ENCODE measurements around the gene UBN2.

Gene UBN2

GRCh38 chr7:139230774-139231512 is at the start of gene UBN2:
Gene UBN2, plus strand, starts transcription at chr7:139231237. Its CDS starts 248 bp downstream, at chr7:139231485.
- Histone ChIP-seq H3K36me3 (ENCODE audit: control insufficient read depth, insufficient read depth, low read length) (no peaks in the 10 kb centered on the region), H3K27ac (ENCODE audit: low read length) (no peak within 1 kb of the TSS), H3K4me3 (ENCODE audit: low read length) (peak within 1 kb of the TSS; percentile 75), H3K9me3 (ENCODE audit: control insufficient read depth, insufficient read depth, low read length) (no peaks in the 10 kb centered on the region), H3K4me1 (ENCODE audit: control insufficient read depth, insufficient read depth, low read length) (no peaks in the 10 kb centered on the region), H3K27me3 (ENCODE audit: control insufficient read depth, insufficient read depth, low read length) (no peaks in the 10 kb centered on the region)
- no CpG with 5 or more reads among the region's 63 CpGs for whole genome bisulfite sequencing (ENCODE audit: insufficient coverage, insufficient read length)
- DNase-seq (ENCODE audit: low read depth, low spot score) = peak; percentile 99

GRCh38 chr7:139181404-139181803 is 49.6 kb upstream of the UBN2 start:
- no CpG with 5 or more reads among the region's 2 CpGs for WGBS (ENCODE audit: insufficient coverage, insufficient read length)
- Histone ChIP-seq H3K9me3 (ENCODE audit: control insufficient read depth, insufficient read depth, low read length) (no peaks in the 10 kb centered on the region), H3K4me3 (ENCODE audit: low read length) (no peak overlapping the region), H3K27me3 (ENCODE audit: control insufficient read depth, insufficient read depth, low read length) (no peaks in the 10 kb centered on the region), H3K4me1 (ENCODE audit: control insufficient read depth, insufficient read depth, low read length) (peaks cover 1% of the 10 kb centered on the region; the same call in 1 of the 2 replicates), H3K36me3 (ENCODE audit: control insufficient read depth, insufficient read depth, low read length) (no peaks in the 10 kb centered on the region), H3K27ac (ENCODE audit: low read length) (no peak overlapping the region)
- DNase-seq (ENCODE audit: low read depth, low spot score) = no peak

DNA sequence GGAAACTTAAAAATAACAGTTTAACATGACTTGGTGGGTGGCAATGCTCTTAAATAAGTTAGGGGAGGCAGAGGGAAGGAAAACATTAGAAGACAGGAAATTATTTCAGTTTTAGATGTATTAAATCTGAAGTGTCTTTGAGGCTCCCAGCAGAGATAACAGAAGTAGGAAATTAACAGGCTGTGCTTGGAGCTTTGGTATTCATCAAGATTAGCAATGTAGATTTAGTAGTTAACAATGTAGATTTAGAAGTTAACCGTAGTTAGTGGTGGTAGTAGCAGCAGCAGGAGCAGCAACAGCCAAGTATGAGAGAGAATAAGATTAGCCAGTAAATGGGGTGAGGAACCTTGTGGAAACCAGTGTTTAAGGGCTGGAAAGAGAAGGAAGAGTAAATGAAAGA is 48.7 kb upstream of the UBN2 start:
- Histone ChIP-seq H3K27ac (ENCODE audit: low read length) (no peak overlapping the region), H3K27me3 (ENCODE audit: control insufficient read depth, insufficient read depth, low read length) (no peaks in the 10 kb centered on the region), H3K36me3 (ENCODE audit: control insufficient read depth, insufficient read depth, low read length) (no peaks in the 10 kb centered on the region), H3K4me3 (ENCODE audit: low read length) (no peak overlapping the region), H3K4me1 (ENCODE audit: control insufficient read depth, insufficient read depth, low read length) (peaks cover 1% of the 10 kb centered on the region; the same call in 1 of the 2 replicates), H3K9me3 (ENCODE audit: control insufficient read depth, insufficient read depth, low read length) (no peaks in the 10 kb centered on the region)
- no peak for DNase-seq (ENCODE audit: low read depth, low spot score)
- WGBS (ENCODE audit: insufficient coverage, insufficient read length) = no CpG with 5 or more reads among the region's 1 CpG

DNA sequence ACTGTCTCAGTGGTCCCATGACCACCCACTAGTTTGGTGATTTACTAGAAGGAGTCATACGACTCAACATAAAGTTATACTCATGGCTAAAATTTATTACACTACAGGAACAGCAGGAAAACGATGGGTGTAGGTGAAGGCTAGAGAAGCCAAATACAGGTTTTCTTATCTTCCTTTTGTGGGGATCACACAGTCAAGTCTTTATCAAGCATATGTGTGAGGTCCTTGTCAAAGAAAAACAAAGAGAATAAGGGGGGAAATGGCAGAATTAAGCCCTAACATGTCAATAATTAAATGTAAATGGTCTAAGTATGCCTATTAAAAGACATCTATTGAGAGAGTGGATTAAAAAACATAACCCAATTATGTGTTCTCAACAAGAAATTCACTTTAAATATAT is 47.8 kb upstream of the UBN2 start:
- Histone ChIP-seq H3K36me3 (ENCODE audit: control insufficient read depth, insufficient read depth, low read length) (no peaks in the 10 kb centered on the region), H3K27me3 (ENCODE audit: control insufficient read depth, insufficient read depth, low read length) (no peaks in the 10 kb centered on the region), H3K4me1 (ENCODE audit: control insufficient read depth, insufficient read depth, low read length) (peaks cover 1% of the 10 kb centered on the region; the same call in 1 of the 2 replicates), H3K4me3 (ENCODE audit: low read length) (no peak overlapping the region), H3K9me3 (ENCODE audit: control insufficient read depth, insufficient read depth, low read length) (no peaks in the 10 kb centered on the region), H3K27ac (ENCODE audit: low read length) (no peak overlapping the region)
- WGBS (ENCODE audit: insufficient coverage, insufficient read length) = no CpG with 5 or more reads among the region's 2 CpGs
- no peak for DNase-seq (ENCODE audit: low read depth, low spot score)

DNA sequence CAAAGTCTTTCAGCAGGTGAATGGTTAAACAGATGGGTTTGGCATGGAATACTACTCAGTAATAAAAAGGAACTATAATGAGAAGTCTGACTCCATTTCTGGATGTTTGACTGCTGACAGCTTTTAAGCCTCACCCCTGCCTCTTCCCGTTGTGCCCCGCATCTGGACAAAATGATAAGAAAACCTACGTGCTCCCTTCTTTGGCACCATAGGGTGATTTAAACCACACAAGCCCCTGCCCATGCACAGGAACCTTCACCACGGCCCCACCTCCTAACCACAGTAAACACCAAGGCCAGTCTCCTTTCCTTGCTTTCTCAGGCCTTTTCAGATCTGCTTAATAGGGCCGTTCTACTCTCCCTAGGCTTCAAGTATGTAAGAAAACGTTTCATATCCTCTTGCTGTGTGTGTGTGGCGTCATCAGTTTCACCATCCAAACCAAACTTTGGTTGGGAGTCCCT is 47.1 kb upstream of the UBN2 start:
- Histone ChIP-seq H3K36me3 (ENCODE audit: control insufficient read depth, insufficient read depth, low read length) (no peaks in the 10 kb centered on the region), H3K4me1 (ENCODE audit: control insufficient read depth, insufficient read depth, low read length) (peaks cover 1% of the 10 kb centered on the region; the same call in 1 of the 2 replicates), H3K4me3 (ENCODE audit: low read length) (no peak overlapping the region), H3K27me3 (ENCODE audit: control insufficient read depth, insufficient read depth, low read length) (no peaks in the 10 kb centered on the region), H3K9me3 (ENCODE audit: control insufficient read depth, insufficient read depth, low read length) (no peaks in the 10 kb centered on the region), H3K27ac (ENCODE audit: low read length) (no peak overlapping the region)
- no CpG with 5 or more reads among the region's 7 CpGs for WGBS (ENCODE audit: insufficient coverage, insufficient read length)
- DNase-seq (ENCODE audit: low read depth, low spot score) = no peak

DNA sequence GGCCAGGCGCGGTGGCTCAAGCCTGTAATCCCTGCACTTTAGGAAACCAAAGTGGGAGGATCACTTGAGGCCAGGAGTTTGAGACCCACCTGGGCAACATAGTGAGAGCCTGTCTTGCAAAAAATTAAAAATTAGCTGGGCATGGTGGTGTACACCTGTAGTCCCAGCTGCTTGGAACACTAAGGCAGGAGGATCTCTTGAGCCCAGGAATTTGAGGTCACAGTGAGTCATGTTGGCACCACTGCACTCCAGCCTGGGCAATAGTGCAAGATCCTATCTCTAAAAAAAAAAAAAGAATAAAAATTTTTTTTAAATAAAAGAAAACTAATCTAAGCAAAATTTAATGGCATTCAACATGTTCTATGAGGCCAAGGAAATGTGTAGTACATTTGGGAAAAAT is 44.9 kb upstream of the UBN2 start:
- Histone ChIP-seq H3K9me3 (ENCODE audit: control insufficient read depth, insufficient read depth, low read length) (no peaks in the 10 kb centered on the region), H3K36me3 (ENCODE audit: control insufficient read depth, insufficient read depth, low read length) (no peaks in the 10 kb centered on the region), H3K4me3 (ENCODE audit: low read length) (no peak overlapping the region), H3K27ac (ENCODE audit: low read length) (no peak overlapping the region), H3K4me1 (ENCODE audit: control insufficient read depth, insufficient read depth, low read length) (peaks cover 1% of the 10 kb centered on the region; the same call in 1 of the 2 replicates), H3K27me3 (ENCODE audit: control insufficient read depth, insufficient read depth, low read length) (no peaks in the 10 kb centered on the region)
- WGBS (ENCODE audit: insufficient coverage, insufficient read length) = no CpG with 5 or more reads among the region's 2 CpGs
- DNase-seq (ENCODE audit: low read depth, low spot score) = no peak

GRCh38 chr7:139189357-139189756 is 41.7 kb upstream of the UBN2 start:
- no peak for DNase-seq (ENCODE audit: low read depth, low spot score)
- Histone ChIP-seq H3K27ac (ENCODE audit: low read length) (no peak overlapping the region), H3K4me3 (ENCODE audit: low read length) (no peak overlapping the region), H3K27me3 (ENCODE audit: control insufficient read depth, insufficient read depth, low read length) (no peaks in the 10 kb centered on the region), H3K36me3 (ENCODE audit: control insufficient read depth, insufficient read depth, low read length) (no peaks in the 10 kb centered on the region), H3K9me3 (ENCODE audit: control insufficient read depth, insufficient read depth, low read length) (no peaks in the 10 kb centered on the region), H3K4me1 (ENCODE audit: control insufficient read depth, insufficient read depth, low read length) (no peaks in the 10 kb centered on the region)
- no CpG with 5 or more reads among the region's 3 CpGs for WGBS (ENCODE audit: insufficient coverage, insufficient read length)

DNA sequence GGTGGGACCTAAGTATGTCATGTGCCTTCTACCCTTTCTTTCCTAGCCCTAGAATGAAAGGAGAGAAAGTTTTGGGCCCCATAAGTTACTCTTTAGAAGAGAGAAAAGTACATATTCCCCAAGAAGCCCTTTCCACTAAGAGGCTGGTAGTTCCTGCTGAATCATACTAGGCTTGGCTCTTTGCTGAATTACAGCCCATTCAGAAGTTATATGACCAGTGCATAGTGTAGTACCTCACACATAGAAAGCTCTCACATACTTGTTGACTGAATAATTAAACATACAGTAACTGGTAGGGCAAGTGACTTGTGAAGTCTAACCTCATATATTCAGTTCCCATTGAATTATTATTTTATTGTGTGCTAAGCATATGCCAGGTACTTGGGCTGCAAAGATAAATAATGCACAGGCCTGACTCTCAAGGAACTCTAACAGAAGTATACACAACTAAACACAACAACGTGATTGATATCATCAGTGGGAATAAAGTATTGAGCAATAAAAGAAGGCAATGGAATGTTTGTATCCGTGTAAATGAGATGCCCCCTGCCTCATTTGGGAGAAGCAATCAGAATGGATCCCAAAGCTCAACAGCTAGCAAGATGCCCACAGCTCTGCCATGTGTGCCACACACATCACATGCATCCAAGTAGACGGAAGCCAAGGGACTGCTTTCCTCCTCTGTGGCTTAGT is 38.9 kb upstream of the UBN2 start:
- H3K9me3 ChIP-seq (ENCODE audit: control insufficient read depth, insufficient read depth, low read length) = no peaks in the 10 kb centered on the region
- no CpG with 5 or more reads among the region's 3 CpGs for WGBS (ENCODE audit: insufficient coverage, insufficient read length)
- H3K27ac ChIP-seq (ENCODE audit: low read length) = no peak overlapping the region
- H3K4me1 ChIP-seq (ENCODE audit: control insufficient read depth, insufficient read depth, low read length) = no peaks in the 10 kb centered on the region
- no peak overlapping the region for H3K4me3 ChIP-seq (ENCODE audit: low read length)
- no peaks in the 10 kb centered on the region for H3K36me3 ChIP-seq (ENCODE audit: control insufficient read depth, insufficient read depth, low read length)
- no peaks in the 10 kb centered on the region for H3K27me3 ChIP-seq (ENCODE audit: control insufficient read depth, insufficient read depth, low read length)
- no peak for DNase-seq (ENCODE audit: low read depth, low spot score)

DNA sequence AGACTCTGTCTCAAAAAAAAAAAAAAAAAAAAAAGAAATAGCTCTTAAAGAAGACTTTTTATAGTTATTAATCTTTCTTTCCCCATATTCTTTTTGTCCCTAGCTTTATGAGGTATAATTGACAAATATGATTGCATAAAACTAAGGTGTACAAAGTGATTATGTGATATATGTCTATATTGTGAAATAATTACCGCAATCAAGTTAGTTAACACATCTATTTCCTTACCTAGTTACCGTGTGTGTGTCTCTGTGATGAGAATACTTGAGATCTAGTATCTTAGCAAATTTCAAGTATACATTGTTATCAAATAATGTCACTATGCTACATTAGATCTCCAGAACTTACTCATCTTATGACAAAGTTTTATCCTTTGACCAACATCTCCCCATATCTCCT is 30.7 kb upstream of the UBN2 start:
- no peak overlapping the region for H3K27ac ChIP-seq (ENCODE audit: low read length)
- no peak overlapping the region for H3K4me3 ChIP-seq (ENCODE audit: low read length)
- H3K36me3 ChIP-seq (ENCODE audit: control insufficient read depth, insufficient read depth, low read length) = no peaks in the 10 kb centered on the region
- no peaks in the 10 kb centered on the region; the same call in 1 of the 2 replicates for H3K27me3 ChIP-seq (ENCODE audit: control insufficient read depth, insufficient read depth, low read length)
- WGBS (ENCODE audit: insufficient coverage, insufficient read length) = no CpG with 5 or more reads among the region's 2 CpGs
- DNase-seq (ENCODE audit: low read depth, low spot score) = no peak
- no peaks in the 10 kb centered on the region for H3K9me3 ChIP-seq (ENCODE audit: control insufficient read depth, insufficient read depth, low read length)
- H3K4me1 ChIP-seq (ENCODE audit: control insufficient read depth, insufficient read depth, low read length) = no peaks in the 10 kb centered on the region

- no peaks in the 10 kb centered on the region; the same call in 1 of the 2 replicates for H3K27me3 ChIP-seq (ENCODE audit: control insufficient read depth, insufficient read depth, low read length)
- H3K4me1 ChIP-seq (ENCODE audit: control insufficient read depth, insufficient read depth, low read length) = no peaks in the 10 kb centered on the region
- no CpG with 5 or more reads among the region's 3 CpGs for WGBS (ENCODE audit: insufficient coverage, insufficient read length)
- no peaks in the 10 kb centered on the region for H3K36me3 ChIP-seq (ENCODE audit: control insufficient read depth, insufficient read depth, low read length)
- H3K9me3 ChIP-seq (ENCODE audit: control insufficient read depth, insufficient read depth, low read length) = no peaks in the 10 kb centered on the region
- DNase-seq (ENCODE audit: low read depth, low spot score) = no peak
- H3K27ac ChIP-seq (ENCODE audit: low read length) = no peak overlapping the region
- H3K4me3 ChIP-seq (ENCODE audit: low read length) = no peak overlapping the region
Measured at GRCh38 chr7:139203992-139204391, 27.0 kb upstream of the UBN2 start.

All from iPS DF 6.9 (cell line).